NCI-H2196 treated with DMSO at 0.1 percent for 48 hours (cell line): ENCODE measurements around the gene MIOS.
"Not testable (repeated sequence)": the region's sequence is repeated elsewhere in the genome, so short reads cannot be mapped to it uniquely, and the experiment has no call there.

ENCODE experiments used
- DNase-seq: peaks from one replicate; lab custom pipeline; 2025; ENCODE audit not compliant: unreplicated experiment; lab: John Stamatoyannopoulos, UW

The MIOS gene

DNA sequence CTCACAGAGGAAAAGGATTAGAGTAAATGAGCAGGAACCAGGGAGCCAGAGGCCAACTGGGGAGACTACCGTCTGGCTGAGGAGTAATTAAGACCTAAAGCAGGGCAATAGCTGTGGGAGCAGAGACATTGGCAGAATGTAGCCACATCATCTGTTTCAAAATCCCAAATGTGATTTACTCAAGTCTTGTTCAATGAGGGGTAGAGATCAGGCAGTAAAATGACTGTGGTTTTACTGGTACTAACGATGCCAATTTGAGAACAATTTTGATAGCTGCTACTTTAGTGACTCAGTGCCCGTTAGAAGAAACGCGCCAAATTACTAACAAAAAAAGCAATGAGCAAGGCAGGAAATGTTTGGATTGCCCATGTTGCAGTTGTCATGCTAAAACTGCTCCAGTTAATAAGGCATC is 12.7 kb upstream of the MIOS start:
- DNase-seq = no peak

GRCh38 chr7:7554649-7555575 is 11.8 kb upstream of the MIOS start:
- DNase-seq = peak; percentile 30

DNA sequence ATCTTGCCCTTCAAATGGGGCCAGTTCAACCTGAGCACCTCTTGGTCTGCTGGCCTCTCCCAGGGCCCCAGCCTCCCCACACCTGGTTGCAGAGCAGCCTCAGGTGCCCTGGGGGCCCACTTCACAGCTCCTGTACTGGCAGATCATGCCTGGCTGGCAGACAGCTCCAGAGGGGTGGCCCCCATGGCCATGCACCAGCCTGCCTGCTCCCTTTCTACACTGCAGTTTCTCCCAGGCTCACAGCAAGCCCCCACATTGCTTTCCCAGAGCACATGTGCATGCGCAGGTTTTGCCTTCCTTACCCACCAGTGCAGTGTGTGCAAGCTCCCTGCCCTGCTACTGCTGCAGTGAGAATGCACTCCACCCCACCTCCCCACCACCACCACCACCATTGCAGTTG is 9.8 kb upstream of the MIOS start:
- no peak for DNase-seq

GRCh38 chr7:7557252-7557651 is 9.4 kb upstream of the MIOS start:
- no peak for DNase-seq

- DNase-seq = not testable (repeated sequence)
These were observed 5.1 kb upstream of the MIOS start for GRCh38 chr7:7561591-7561990.

DNA sequence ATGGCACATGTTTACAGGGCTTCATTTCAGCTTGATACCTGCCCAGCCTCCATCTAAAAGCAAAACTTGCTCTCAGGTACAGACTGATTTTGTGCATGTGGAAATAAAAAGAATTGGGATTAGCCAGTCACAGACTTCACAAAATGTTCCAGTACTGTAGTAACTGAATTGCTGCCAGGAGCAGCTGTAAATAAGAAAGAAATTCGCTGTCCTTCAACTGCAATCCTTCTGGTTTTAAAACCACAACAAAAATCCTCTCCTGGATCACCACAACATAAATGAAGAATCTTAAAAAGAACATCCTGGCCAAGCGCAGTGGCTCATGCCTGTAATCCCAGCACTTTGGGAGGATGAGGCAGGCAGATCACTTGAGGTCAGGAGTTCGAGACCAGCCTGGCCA is 3.9 kb upstream of the MIOS start:
- DNase-seq = no peak

GRCh38 chr7:7563269-7563668 is 3.4 kb upstream of the MIOS start:
- no peak for DNase-seq

- no peak for DNase-seq
These were observed 2.9 kb upstream of the MIOS start for GRCh38 chr7:7563813-7564212.

GRCh38 chr7:7564323-7564780 is 2.3 kb upstream of the MIOS start:
- no peak for DNase-seq

DNA sequence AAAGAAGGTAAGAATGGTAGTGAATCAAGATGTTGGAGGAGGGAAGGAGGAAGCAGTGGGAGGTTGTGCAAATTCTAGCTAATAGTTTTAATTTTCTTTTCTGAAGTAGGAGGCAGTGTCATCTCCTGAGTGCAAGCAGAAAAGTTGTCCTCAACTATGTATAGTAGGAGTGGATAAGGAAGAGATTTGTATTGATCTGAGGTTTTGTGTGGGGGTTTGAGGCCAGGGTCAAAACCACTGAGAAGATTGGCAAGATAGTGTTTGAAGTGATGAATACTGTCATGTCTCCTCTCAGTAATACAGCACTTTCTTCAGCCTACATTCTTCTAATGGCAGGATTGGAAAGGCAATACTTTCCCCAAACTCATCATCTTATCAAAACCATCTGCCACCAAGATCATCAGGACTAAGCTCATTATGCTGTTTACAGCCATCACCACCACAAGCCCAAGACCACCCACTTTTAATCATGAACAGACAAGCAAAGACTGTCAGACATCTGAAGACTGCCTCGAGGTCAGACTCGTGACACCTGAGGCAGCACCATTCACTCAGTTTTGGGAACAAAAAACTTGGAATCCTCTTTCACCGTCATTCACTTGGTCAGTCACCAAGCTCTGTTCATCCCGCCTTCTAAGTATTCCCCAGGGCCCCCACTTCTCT is 1.5 kb upstream of the MIOS start:
- no peak for DNase-seq

DNA sequence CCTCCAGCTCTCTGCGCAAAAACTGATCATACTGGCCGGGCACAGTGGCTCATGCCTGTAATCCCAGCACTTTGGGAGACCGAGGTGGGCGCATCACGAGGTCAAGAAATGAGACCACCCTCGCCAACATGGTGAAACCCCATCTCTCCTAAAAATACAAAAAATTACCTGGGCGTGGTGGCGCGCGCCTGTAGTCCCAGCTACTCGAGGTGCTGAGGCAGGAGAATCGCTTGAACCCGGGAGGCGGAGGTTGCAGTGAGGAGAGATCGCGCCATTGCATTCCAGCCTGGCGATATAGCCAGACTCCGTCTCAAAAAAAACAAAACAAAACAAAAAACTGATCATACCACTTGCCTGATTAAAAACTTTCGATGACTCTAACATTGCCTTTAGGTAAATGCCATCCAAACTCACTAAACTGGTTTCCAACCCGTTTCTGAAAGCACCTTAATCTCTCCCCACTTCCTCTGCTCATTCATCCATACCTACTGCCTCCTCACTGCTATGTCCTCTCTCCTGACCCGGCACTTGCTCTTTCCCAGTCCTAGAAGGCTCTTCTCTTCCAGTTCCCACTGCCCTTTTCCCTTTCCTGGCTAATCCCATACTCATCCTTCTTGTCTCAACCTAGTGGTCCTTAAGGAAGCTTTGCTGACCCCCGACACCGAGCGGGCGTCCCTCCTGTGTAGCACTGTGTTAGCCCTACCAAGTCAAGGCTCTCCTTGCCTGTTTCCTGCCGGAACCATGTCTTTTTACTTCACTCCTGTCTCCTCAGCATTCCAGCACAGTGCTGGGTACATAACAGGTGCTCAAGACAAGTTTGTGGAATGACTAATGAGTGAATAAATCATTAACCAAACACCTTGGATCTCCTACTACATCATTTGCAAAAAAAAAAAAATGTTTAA is 686 bp upstream of the MIOS start:
- no peak for DNase-seq

DNA sequence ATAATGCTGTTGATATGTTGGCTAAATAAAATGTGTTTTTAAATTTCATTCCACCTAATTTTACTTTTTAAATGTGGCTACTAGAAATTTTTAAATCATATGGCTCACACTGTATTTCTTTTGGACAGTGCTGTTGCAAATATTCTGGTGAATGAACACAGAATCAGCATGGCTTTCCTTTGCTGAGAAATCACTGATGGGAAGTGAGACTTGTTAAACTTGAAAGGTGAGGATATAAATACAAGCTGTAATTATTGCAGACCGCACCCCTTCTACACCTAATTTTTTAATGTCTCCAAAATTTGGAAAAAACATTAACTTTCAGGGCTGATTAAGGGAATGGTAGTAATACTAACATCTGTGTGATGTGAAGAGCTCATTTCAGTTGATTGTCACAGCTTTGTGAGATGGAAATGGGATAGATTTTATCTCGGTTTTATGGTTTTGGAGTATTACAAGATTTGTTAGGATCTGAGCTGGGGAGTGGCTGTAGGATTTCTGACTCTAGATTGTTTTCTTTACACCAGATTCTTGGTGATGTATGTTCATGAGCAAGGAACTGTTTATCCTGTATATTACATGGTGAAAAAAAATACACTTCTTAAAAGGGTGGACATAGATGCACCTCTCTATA is 1.3 kb downstream of the MIOS start:
- DNase-seq = no peak

DNA sequence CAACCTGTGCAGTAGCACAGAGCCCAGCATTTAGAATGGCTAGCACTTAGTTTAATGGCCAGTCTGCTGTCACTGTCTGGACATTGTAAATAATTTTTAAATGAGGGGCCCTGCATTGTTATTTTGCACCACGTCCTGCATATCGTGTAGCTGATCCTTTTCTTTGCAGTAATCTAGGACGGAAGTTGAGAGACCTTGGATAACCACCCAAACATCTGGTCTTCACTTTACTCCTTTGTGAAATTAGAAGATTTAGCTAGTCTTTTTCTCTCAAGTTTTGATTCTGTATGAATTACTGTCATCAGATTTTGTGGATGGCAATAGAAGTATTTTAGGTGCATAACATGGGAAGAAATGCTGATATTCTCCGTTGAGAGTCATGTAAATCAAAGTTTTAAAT is 1.9 kb downstream of the MIOS start:
- DNase-seq = no peak

- DNase-seq = no peak
These were observed 2.4 kb downstream of the MIOS start for GRCh38 chr7:7569081-7569527.

DNA sequence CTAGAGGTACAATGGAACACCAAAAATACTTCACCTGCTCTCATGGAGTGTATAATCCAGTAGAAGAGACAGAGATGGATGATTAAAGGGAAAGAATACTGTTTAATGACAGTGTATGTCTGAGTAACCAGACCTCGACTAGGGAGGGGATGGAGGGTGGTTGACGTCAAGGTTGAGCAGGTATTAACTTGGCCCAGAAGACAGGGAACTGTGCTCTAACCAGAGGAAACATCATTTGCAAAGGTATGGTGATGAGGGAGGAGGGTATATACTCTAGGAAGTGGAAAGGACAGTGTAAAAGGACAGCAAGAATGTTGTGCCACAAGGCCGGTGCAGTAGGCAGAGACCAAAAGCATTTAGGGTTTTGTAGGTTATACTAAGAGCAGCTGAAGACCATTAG is 2.9 kb downstream of the MIOS start:
- DNase-seq = no peak

GRCh38 chr7:7570584-7570983 is 3.9 kb downstream of the MIOS start:
- no peak for DNase-seq

- no peak for DNase-seq
These were observed 7.0 kb downstream of the MIOS start for GRCh38 chr7:7573701-7574100.

DNA sequence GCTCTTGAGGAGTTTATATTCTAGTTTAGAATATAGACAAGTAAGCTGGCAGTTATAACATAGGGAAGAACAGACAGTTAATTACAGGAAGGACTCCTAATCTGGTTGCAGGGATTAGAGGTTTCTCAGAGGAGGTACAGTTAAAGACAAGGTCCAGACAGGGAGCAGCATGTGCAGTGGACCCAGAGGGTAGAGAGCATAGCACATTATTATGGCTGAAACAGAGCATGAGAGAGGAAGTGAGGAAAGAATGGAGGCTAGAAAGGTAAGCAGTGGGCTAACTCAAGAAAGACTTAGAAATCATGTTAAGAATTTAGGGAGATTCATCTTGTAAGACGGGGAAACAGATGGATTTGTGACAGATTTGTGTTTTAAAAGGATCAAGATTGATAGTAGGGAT is 9.7 kb downstream of the MIOS start:
- no peak for DNase-seq

- DNase-seq = no peak
These were observed 11.2 kb downstream of the MIOS start for GRCh38 chr7:7577888-7578287.

DNA sequence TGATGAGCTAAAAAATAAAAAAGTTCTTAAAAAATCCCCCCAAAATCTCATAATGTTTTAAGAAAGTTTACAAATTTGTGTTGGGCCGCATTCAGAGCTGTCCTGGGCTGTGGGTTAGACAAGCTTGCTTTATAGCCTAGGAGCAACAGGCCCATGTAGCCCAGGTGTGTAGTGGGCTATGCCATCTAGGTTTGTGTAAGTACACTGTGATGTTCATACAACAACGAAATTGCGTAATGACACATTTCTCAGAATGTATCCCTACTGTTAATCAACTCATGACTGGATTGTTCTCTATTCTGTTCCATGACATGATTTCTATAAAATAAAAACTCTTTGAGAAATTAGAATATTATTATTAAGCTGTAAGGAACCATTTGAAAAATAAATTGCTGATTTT is 13.0 kb downstream of the MIOS start:
- DNase-seq = no peak
